K562 (cell line): Measurements from ENCODE around the gene AGPAT4. TPM values are rescaled to one million over a fixed set of nuclear protein-coding genes. Genes with fewer than 3 reads are reported as not detected.

Experiments
- ATAC-seq: fragments of 200-7000 bp; cut with Tn5 transposase; 3 replicates; pipeline ENCODE4 v1.9.1; 2020; ENCODE audit warnings: moderate library complexity
- BruUV-seq: library from RNA; stranded (reverse); fragments of 400-500 nt; replicated peaks from 2 replicates; lab custom pipeline; 2021; lab: Mats Ljungman, UMichigan
- CTCF ChIA-PET: fragments of 300-600 bp; formaldehyde crosslinking; extraction: SDS; loops from one replicate; lab custom pipeline; 2021; ENCODE audit warnings: low intra/inter-chr PET ratio; lab: Yijun Ruan, JAX
- POLR2A ChIA-PET: fragments of 300-600, 350-650 bp; sonication (Branson Sonifier 250); formaldehyde crosslinking; extraction: SDS; loops from one replicate; lab custom pipeline; 2021; ENCODE audit warnings: antibody characterized with exemption, inconsistent platforms; lab: Yijun Ruan, JAX
- DNase-seq, 4 experiments: peaks; one replicate each; pipeline versions ENCODE4 v3.0.0 to v3.0.0-alpha.2; 2011 to 2018; ENCODE audit warnings: low spot score in 3 of 4, mixed read lengths in 3 of 4; ENCODE audit errors: extremely low read depth in 1 of 4
- FAIRE-seq: peaks from 2 replicates; lab custom pipeline; 2011; peaks lifted over from hg19 to GRCh38; lab: Jason Lieb, UNC
- H2AFZ ChIP-seq: 2 replicates; pipeline ENCODE4 v1.6.0; 2011; ENCODE audit warnings: low read depth, low read length, control low read depth, inconsistent platforms
- H3K27ac ChIP-seq: fragments of 200-600 bp; 3 replicates; pipeline ENCODE4 v1.8.0; 2011; ENCODE audit warnings: low read depth, mild to moderate bottlenecking, control low read depth, inconsistent platforms, low read length, moderate library complexity, mixed read lengths; ENCODE audit errors: extremely low read depth
- H3K27me3 ChIP-seq, 2 experiments: fragments of 300-600 bp in 1 of 2; 2 replicates in 1 of 2; 3 replicates in 1 of 2; pipeline versions ENCODE4 v1.6.0 to v1.8.0; 2011; ENCODE audit warnings: inconsistent platforms in 2 of 2, low read length in 2 of 2, mild to moderate bottlenecking in 1 of 2, mixed read lengths in 1 of 2, moderate library complexity in 1 of 2; ENCODE audit not compliant: control insufficient read depth in 2 of 2, insufficient read depth in 2 of 2
- H3K36me3 ChIP-seq: fragments of 300-600 bp; 3 replicates; pipeline ENCODE4 v1.8.0; 2011; ENCODE audit warnings: mild to moderate bottlenecking, low read length, inconsistent platforms; ENCODE audit not compliant: control insufficient read depth, insufficient read depth
- H3K4me1 ChIP-seq, 2 experiments: fragments of 200-600 bp in 1 of 2; replicated peaks in 1 of 2; 2 replicates in 1 of 2; 3 replicates in 1 of 2; pipeline versions ENCODE4 v1.5.1 to v1.8.0; 2011; ENCODE audit warnings: inconsistent platforms in 2 of 2, low read length in 2 of 2, mild to moderate bottlenecking in 1 of 2, mixed read lengths in 1 of 2, moderate library complexity in 1 of 2; ENCODE audit not compliant: control insufficient read depth in 2 of 2, insufficient read depth in 2 of 2
- H3K4me2 ChIP-seq: 2 replicates; pipeline ENCODE4 v1.6.1; 2011; ENCODE audit warnings: low read length, control low read depth, inconsistent platforms, mixed read lengths; ENCODE audit not compliant: insufficient read depth
- H3K4me3 ChIP-seq: fragments of 200-600 bp; sonication (generic), shearing (Covaris generic); 2 replicates; pipeline ENCODE4 v1.5.1; 2016; ENCODE audit warnings: control low read depth, inconsistent platforms
- H3K79me2 ChIP-seq: fragments of 200-600 bp; 3 replicates; pipeline ENCODE4 v1.8.0; 2011; ENCODE audit warnings: low read length, inconsistent platforms; ENCODE audit not compliant: control insufficient read depth, insufficient read depth
- H3K9ac ChIP-seq, 2 experiments: 2 replicates each; pipeline versions ENCODE4 v1.6.0 to v1.6.1; 2011; ENCODE audit warnings: low read depth in 2 of 2, low read length in 2 of 2, control low read depth in 1 of 2, inconsistent platforms in 1 of 2, mild to moderate bottlenecking in 1 of 2, mixed read lengths in 1 of 2; ENCODE audit not compliant: insufficient read depth in 1 of 2
- H3K9me1 ChIP-seq: one replicate; pipeline ENCODE4 v1.6.0; 2011; ENCODE audit warnings: inconsistent platforms, mild to moderate bottlenecking, low read length, moderate library complexity; ENCODE audit not compliant: control insufficient read depth, insufficient read depth
- H3K9me3 ChIP-seq: replicated peaks from 2 replicates; pipeline ENCODE4 v1.5.1; 2011; ENCODE audit warnings: low read depth, low read length, inconsistent platforms; ENCODE audit not compliant: control insufficient read depth, insufficient read depth
- H4K20me1 ChIP-seq: replicated peaks from 2 replicates; pipeline ENCODE4 v1.6.1; 2011; ENCODE audit warnings: low read length, inconsistent platforms, mixed read lengths; ENCODE audit not compliant: control insufficient read depth, insufficient read depth
- CBFA2T3 ChIP-seq: fragments of 450-650 bp; IDR thresholded peaks from 2 replicates; pipeline ENCODE4 v1.6.1; 2017
- ERF ChIP-seq: fragments of 450-650 bp; formaldehyde crosslinking; IDR thresholded peaks from 2 replicates; pipeline ENCODE4 v1.4.0; 2020; ENCODE audit warnings: mild to moderate bottlenecking, mixed read lengths
- JUND ChIP-seq, 2 experiments: IDR thresholded peaks; 2 replicates in 1 of 2; 3 replicates in 1 of 2; pipeline ENCODE4 v1.6.1; 2011; ENCODE audit warnings: borderline replicate concordance in 2 of 2, low read depth in 2 of 2, low read length in 2 of 2, improper control_type of control experiment in 1 of 2, missing biosample characterization in 1 of 2, missing genetic modification characterization in 1 of 2, missing genetic modification reagents in 1 of 2
- MCM3 ChIP-seq: fragments of 450-650 bp; IDR thresholded peaks from 2 replicates; pipeline ENCODE4 v1.6.1; 2016
- NFYB ChIP-seq: IDR thresholded peaks from 2 replicates; pipeline ENCODE4 v1.6.1; 2011; ENCODE audit warnings: mild to moderate bottlenecking, moderate library complexity; ENCODE audit not compliant: insufficient read length; ENCODE audit errors: extremely low read depth
- SPI1 ChIP-seq: IDR thresholded peaks from 2 replicates; pipeline ENCODE4 v1.6.1; 2011; ENCODE audit warnings: low read depth, low read length, control low read depth, borderline replicate concordance
- WHSC1 ChIP-seq: IDR thresholded peaks from one replicate; pipeline ENCODE4 v1.6.1; 2012; ENCODE audit warnings: low read length, control low read depth, inconsistent platforms
- ZNF24 ChIP-seq: fragments of 450-650 bp; IDR thresholded peaks from 2 replicates; pipeline ENCODE4 v1.6.1; 2016
- WGBS: fragments of 100-300 bp; shearing (Covaris generic); methylation state at CpG from one replicate; pipeline ENCODE4 v1.1.6; 2016; ENCODE audit warnings: low coverage, mixed read lengths; ENCODE audit not compliant: insufficient coverage; ENCODE audit errors: missing lambda C conversion rate; 5-methylcytosine and 5-hydroxymethylcytosine counted together
- in situ Hi-C: fragments of 300-500 bp; cut with MboI; formaldehyde crosslinking; loops from 4 replicates; pipeline ENCODE4 v1.15.0; 2018; ENCODE audit warnings: inconsistent platforms, mixed read lengths
- intact Hi-C: fragments of 100-400 bp; cut with micrococcal nuclease; formaldehyde crosslinking; loops from 2 replicates; pipeline ENCODE4 v1.14.2; 2022
- polyA plus RNA-seq, 8 experiments: library from polyadenylated mRNA; depleted of rRNA in 4 of 8; stranded (reverse) in 5 of 8; unstranded in 3 of 8; fragments of >200 nt; fragmentation: Nextera tagmentation in 2 of 8; fragmentation: Illumina TruSeq in 1 of 8; extraction: Ambion mirVana in 2 of 8; extraction: Trizol in 1 of 8; gene quantifications; 2 replicates each; pipeline versions ENCODE4 v1.2.1 to v1.2.3, GENCODE V29; 2011 to 2014; ENCODE audit warnings: inconsistent platforms in 1 of 8, missing spikeins in 1 of 8
- total RNA-seq, 7 experiments: library from RNA; depleted of rRNA in 6 of 7; stranded (reverse); fragments of >200 nt in 6 of 7; fragmentation: Illumina TruSeq in 2 of 7; extraction: Trizol in 2 of 7; gene quantifications; 2 replicates each; pipeline versions ENCODE4 v1.2.1 to v1.2.3, GENCODE V29; 2011 to 2021; ENCODE audit warnings: low replicate concordance in 1 of 7
- TF ChIP-seq, protein P1 (sequence below): fragments of 250-450 bp; sonication (Bioruptor Pico); IDR thresholded peaks from 2 replicates; pipeline ENCODE4 v1.4.0; 2020; ENCODE audit warnings: mild to moderate bottlenecking
- TF ChIP-seq, protein P2 (sequence below): fragments of 200-400 bp; formaldehyde crosslinking; IDR thresholded peaks from 2 replicates; pipeline ENCODE4 v1.6.1; 2017; ENCODE audit warnings: mild to moderate bottlenecking, low read depth, low read length, moderate library complexity
- TF ChIP-seq, protein P3 (sequence below): fragments of 450-650 bp; IDR thresholded peaks from 2 replicates; pipeline ENCODE4 v1.6.1; 2016; ENCODE audit warnings: missing biosample characterization, missing genetic modification characterization

The AGPAT4 gene
- total and polyA plus RNA-seq, 9 of the 15 experiments (the other 6 are each of a cell fraction or from before 2014, with no cell fraction given), result 2.2 to 15.0 (median 5.7) TPM

DNA sequence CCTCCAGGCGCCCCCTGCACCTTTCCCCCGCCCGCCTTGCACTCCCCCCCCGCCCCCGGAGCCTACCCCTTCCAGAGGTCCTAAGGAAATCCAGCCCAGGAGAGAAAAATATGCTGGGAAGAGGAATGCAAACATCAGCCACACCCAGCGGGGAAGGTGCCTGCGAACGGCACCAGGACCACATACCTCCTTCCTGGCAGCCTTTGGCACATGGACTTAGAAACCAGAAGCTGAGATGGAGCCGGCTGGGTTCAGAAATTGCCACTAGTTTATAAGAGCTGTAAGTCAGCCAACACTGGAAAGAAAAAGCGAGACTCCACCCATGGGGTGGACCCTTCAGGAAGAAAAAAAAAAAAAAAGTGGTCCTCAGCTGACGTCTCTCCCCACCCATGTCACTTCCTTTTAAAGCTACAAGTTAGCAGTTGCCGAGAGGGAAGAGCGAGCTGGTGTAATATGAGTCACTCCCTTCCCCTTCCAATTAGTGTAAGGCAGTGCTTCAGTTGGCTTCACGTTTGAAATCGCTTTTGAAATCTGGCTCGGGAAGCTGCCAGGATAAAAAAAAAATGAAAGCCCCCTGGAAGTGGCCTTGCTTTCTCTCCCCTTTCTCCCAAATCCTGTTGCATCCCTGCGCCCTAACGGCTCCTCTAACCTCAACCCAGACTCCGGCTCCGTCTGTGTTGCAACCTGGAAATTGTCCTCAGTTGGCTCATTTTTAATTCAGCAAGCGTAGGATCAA lies at the start of gene AGPAT4 (continued):
- TF ChIP-seq JUND (IDR thresholded peaks at IDR 0.05; ENCODE audit: borderline replicate concordance, low read depth, low read length) (peak; percentile 92), JUND (tag; IDR thresholded peaks at IDR 0.05; ENCODE audit: borderline replicate concordance, low read depth, low read length) (peak; percentile 94), SPI1 (peak; percentile 89)
- TF ChIP-seq, protein P1, sequence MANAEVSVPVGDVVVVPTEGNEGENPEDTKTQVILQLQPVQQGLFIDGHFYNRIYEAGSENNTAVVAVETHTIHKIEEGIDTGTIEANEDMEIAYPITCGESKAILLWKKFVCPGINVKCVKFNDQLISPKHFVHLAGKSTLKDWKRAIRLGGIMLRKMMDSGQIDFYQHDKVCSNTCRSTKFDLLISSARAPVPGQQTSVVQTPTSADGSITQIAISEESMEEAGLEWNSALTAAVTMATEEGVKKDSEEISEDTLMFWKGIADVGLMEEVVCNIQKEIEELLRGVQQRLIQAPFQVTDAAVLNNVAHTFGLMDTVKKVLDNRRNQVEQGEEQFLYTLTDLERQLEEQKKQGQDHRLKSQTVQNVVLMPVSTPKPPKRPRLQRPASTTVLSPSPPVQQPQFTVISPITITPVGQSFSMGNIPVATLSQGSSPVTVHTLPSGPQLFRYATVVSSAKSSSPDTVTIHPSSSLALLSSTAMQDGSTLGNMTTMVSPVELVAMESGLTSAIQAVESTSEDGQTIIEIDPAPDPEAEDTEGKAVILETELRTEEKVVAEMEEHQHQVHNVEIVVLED (CRISPR knock-in tag), result no peak

DNA sequence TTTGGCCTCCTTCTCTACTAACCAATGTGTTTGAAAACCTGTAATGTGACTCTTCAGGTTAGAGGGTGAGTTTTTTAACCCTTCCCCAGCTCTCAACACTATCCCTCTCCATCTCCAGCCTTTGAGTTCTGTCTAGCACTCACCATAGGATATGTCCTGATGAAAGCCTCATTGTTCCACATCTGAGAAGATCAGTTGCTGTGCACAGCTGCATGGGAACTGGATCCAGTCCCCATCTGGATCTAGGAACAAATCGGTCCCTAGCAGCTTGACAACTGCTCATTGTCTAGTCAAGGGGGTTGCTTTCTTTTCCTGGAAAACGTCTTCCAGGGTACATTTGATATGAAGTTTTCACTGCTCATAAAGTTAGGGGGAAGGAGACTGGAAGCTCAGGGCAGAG lies 45.4 kb upstream of the AGPAT4 start:
- DNase-seq, result peak in 2 of 4 experiments; percentile 19 to 20
- H3K27ac ChIP-seq, result no peak overlapping the region
- TF ChIP-seq, protein P2, sequence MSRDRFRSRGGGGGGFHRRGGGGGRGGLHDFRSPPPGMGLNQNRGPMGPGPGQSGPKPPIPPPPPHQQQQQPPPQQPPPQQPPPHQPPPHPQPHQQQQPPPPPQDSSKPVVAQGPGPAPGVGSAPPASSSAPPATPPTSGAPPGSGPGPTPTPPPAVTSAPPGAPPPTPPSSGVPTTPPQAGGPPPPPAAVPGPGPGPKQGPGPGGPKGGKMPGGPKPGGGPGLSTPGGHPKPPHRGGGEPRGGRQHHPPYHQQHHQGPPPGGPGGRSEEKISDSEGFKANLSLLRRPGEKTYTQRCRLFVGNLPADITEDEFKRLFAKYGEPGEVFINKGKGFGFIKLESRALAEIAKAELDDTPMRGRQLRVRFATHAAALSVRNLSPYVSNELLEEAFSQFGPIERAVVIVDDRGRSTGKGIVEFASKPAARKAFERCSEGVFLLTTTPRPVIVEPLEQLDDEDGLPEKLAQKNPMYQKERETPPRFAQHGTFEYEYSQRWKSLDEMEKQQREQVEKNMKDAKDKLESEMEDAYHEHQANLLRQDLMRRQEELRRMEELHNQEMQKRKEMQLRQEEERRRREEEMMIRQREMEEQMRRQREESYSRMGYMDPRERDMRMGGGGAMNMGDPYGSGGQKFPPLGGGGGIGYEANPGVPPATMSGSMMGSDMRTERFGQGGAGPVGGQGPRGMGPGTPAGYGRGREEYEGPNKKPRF, result no peak
- TF ChIP-seq, protein P3, sequence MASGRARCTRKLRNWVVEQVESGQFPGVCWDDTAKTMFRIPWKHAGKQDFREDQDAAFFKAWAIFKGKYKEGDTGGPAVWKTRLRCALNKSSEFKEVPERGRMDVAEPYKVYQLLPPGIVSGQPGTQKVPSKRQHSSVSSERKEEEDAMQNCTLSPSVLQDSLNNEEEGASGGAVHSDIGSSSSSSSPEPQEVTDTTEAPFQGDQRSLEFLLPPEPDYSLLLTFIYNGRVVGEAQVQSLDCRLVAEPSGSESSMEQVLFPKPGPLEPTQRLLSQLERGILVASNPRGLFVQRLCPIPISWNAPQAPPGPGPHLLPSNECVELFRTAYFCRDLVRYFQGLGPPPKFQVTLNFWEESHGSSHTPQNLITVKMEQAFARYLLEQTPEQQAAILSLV, result no peak
- 0 out of 2 replicates have a peak, but pooled peaks have one; percentile 10 for TF ChIP-seq MCM3
- no peak for TF ChIP-seq NFYB
- no peak for TF ChIP-seq WHSC1
- peak; percentile 38; the same call in 1 of the 2 replicates for TF ChIP-seq CBFA2T3
- no peak for TF ChIP-seq ZNF24
- TF ChIP-seq ERF (CRISPR knock-in tag), result no peak
- WGBS, result 0% methylated on average over 2 of the region's 2 CpGs
- BruUV-seq, result no TSS peak
- peaks cover 6% of the 10 kb centered on the region; the same call in 2 of the 3 replicates for H3K79me2 ChIP-seq
- POLR2A ChIA-PET, result interaction anchor here (2.0 kb wide), 1 partner anchor 13 kb away, joined by 11 read pairs; no protein-coding TSS in a partner anchor
- no peaks in the 10 kb centered on the region for H3K36me3 ChIP-seq
- peak; percentile 10; the same call in 1 of the 3 replicates for ATAC-seq
- in situ Hi-C loops, result no loop called here
- no peaks in the 10 kb centered on the region for H3K9me3 ChIP-seq
- peaks cover 0 to 4% of the 10 kb centered on the region in 2 experiments; a peak in 1 of 5 replicates for H3K4me1 ChIP-seq
- no peak overlapping the region for H3K4me2 ChIP-seq
- H3K9me1 ChIP-seq, result no peaks in the 10 kb centered on the region
- H3K9ac ChIP-seq, result no peak overlapping the region
- peak overlapping the region; percentile 64 for H2AFZ ChIP-seq
- intact Hi-C loops, result no loop called here
- CTCF ChIA-PET, result no interaction called here
- H3K27me3 ChIP-seq, result no peaks in the 10 kb centered on the region
- H3K4me3 ChIP-seq, result no peak overlapping the region
- H4K20me1 ChIP-seq, result no peaks in the 10 kb centered on the region
- FAIRE-seq, result no peak
